ENCODE data around the gene CDC20B.
"Not testable (repeated sequence)": the region's sequence is repeated elsewhere in the genome, so short reads cannot be mapped to it uniquely, and the experiment has no call there.

Gene CDC20B

DNA sequence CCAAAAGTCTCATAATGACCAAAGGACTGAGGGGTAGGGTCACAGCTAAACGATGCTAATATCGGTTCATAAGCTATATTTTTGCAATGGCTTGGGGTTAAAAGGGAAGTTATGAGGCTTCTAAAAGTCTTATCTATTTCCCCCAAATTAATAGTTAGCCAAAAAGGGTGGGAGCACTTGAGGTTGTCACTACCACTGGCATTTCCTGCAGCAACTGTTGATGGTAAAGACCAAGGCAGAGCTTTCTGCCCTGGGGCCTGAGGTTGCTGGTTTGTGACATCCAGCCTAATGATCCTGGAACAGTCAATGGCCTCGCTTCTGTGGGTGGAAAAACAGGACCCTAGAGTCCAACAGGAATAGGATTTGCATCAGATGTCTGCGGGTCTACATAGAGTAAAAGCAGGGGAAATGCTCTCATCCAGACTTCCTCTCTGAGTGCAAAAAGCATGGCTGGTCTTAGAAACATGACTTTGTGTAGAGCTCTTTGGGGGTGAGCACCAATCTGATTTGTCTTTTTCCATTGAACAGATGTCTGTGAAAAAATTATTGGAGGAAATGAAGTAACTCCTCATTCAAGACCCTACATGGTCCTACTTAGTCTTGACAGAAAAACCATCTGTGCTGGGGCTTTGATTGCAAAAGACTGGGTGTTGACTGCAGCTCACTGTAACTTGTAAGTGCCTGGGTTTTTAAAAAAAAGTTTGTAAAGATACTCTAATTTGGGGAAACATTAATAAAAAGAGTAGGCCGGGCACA, 67.9 kb downstream of the CDC20B start:
- H3K4me3 ChIP-seq (ENCODE audit: low read depth, low read length) = no peak overlapping the region
- DNase-seq (ENCODE audit: low read depth, low spot score) = no peak
- TF ChIP-seq, protein P1, sequence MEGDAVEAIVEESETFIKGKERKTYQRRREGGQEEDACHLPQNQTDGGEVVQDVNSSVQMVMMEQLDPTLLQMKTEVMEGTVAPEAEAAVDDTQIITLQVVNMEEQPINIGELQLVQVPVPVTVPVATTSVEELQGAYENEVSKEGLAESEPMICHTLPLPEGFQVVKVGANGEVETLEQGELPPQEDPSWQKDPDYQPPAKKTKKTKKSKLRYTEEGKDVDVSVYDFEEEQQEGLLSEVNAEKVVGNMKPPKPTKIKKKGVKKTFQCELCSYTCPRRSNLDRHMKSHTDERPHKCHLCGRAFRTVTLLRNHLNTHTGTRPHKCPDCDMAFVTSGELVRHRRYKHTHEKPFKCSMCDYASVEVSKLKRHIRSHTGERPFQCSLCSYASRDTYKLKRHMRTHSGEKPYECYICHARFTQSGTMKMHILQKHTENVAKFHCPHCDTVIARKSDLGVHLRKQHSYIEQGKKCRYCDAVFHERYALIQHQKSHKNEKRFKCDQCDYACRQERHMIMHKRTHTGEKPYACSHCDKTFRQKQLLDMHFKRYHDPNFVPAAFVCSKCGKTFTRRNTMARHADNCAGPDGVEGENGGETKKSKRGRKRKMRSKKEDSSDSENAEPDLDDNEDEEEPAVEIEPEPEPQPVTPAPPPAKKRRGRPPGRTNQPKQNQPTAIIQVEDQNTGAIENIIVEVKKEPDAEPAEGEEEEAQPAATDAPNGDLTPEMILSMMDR (IDR thresholded peaks at IDR 0.05; ENCODE audit: low read depth, low read length) = no peak
- in situ Hi-C loops (cut with HindIII; ENCODE audit: low sequenced_read_pairs) = no loop called here

GRCh38 chr5:55104036-55104772, 68.8 kb downstream of the CDC20B start:
- no peak overlapping the region for H3K4me3 ChIP-seq (ENCODE audit: low read depth, low read length)
- in situ Hi-C loops (cut with HindIII; ENCODE audit: low sequenced_read_pairs) = no loop called here
- TF ChIP-seq, protein P1 (IDR thresholded peaks at IDR 0.05; ENCODE audit: low read depth, low read length) = no peak
- DNase-seq (ENCODE audit: low read depth, low spot score) = peak; percentile 29

GRCh38 chr5:55102348-55102747, 70.6 kb downstream of the CDC20B start, which contains the start of gene GZMA:
TSS of gene GZMA (plus strand) at chr5:55102646. CDS start at chr5:55102683, 37 bp downstream.
- in situ Hi-C loops (cut with HindIII; ENCODE audit: low sequenced_read_pairs) = no loop called here
- TF ChIP-seq, protein P1 (IDR thresholded peaks at IDR 0.05; ENCODE audit: low read depth, low read length) = no peak
- no peak within 1 kb of the TSS for H3K4me3 ChIP-seq (ENCODE audit: low read depth, low read length)
- DNase-seq (ENCODE audit: low read depth, low spot score) = peak; percentile 7

DNA sequence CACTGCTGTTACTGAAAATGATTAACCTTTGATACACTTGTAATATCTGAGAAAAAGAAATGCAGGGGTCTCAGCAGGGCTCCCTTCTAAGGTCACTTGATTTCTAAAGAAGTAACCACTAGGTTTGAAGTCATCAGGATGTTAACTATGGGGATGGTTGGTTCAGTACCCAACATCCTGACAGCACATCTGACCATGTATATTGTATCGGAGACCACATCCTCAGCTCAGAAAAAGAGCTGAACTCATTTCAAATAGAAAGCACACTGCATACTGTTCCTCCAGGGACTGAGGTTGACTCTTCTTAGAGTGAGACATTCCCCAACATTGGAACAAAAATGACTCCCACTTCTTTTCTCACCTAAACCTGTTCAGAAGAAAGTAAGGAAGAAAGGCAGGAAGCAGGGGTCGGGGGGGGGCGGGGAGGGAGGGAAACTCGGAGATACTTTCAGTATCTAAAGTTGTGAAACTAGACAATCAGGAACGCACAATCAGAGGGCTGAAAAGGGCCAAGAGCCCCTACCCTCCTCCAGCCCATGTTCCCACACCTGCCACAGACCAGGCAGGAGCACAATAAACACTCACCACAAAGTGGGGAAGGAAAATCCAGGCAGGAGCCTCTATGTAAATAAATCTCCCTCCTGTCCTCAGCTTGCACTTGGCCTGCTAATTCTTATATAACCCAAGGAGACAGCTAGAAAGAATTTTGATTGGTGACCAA, 71.3 kb downstream of the CDC20B start:
- in situ Hi-C loops (cut with HindIII; ENCODE audit: low sequenced_read_pairs) = no loop called here
- DNase-seq (ENCODE audit: low read depth, low spot score) = no peak
- no peak overlapping the region for H3K4me3 ChIP-seq (ENCODE audit: low read depth, low read length)
- TF ChIP-seq, protein P1 (IDR thresholded peaks at IDR 0.05; ENCODE audit: low read depth, low read length) = no peak

DNA sequence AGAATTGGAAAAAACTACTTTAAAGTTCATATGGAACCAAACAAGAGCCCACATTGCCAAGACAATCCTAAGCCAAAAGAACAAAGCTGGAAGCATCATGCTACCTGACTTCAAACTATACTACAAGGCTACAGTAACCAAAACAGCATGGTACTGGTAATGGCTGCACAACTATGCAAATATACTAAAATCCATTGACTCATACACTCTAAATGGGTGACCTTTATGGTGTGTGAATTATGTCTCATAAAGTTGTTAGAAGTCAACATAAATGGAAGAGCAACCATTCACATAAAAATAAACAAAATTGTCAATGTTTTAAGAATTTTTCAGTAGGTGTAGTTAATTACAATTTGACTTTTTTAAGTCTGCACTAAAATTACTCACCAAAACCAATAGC, 71.8 kb downstream of the CDC20B start:
- in situ Hi-C loops (cut with HindIII; ENCODE audit: low sequenced_read_pairs); DNase-seq (ENCODE audit: low read depth, low spot score); H3K4me3 ChIP-seq (ENCODE audit: low read depth, low read length): not testable (repeated sequence)

DNA sequence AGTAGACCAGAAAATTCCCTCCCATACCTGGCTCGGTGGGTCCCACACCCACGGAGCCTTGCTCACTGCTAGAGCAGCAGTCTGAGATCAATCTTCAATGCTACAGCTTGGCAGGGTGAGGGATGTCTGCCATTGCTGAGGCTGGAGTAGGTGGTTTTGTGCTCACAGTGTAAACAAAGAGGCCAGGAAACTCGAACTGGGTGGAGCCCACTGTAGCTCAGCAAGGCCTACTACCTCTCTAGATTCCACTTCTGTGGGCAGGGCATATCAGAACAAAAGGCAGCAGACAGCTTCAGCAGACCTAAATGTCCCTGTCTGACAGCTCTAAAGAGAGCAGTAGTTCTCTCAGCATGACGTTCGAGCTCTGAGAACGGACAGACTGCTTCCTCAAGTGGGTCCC, 76.1 kb downstream of the CDC20B start:
- in situ Hi-C loops (cut with HindIII; ENCODE audit: low sequenced_read_pairs) = no loop called here
- DNase-seq (ENCODE audit: low read depth, low spot score) = no peak
- H3K4me3 ChIP-seq (ENCODE audit: low read depth, low read length) = no peak overlapping the region
- TF ChIP-seq, protein P1 (IDR thresholded peaks at IDR 0.05; ENCODE audit: low read depth, low read length) = no peak

Data from astrocyte of the spinal cord (primary cell).